GM12878 (cell line): ENCODE data around the gene TBC1D22B. TPM values are rescaled to one million over a fixed set of nuclear protein-coding genes. Genes with fewer than 3 reads are reported as not detected.

ENCODE experiments used
- ATAC-seq: fragments of 200-7000 bp; cut with Tn5 transposase; 3 replicates; pipeline ENCODE4 v1.9.1; 2020; ENCODE audit warnings: mild to moderate bottlenecking, moderate library complexity
- BruUV-seq: library from RNA; stranded (reverse); fragments of 400-500 nt; replicated peaks from 2 replicates; lab custom pipeline; 2021; lab: Mats Ljungman, UMichigan
- CTCF ChIA-PET: fragments of 300-600 bp; sonication (Branson Sonifier 250); formaldehyde crosslinking; extraction: SDS; loops from one replicate; lab custom pipeline; 2021; ENCODE audit warnings: inconsistent platforms; lab: Yijun Ruan, JAX
- POLR2A ChIA-PET: fragments of 350-600 bp; formaldehyde crosslinking; extraction: SDS; loops from one replicate; lab custom pipeline; 2021; ENCODE audit warnings: inconsistent platforms; lab: Charles Lee
- RAD21 ChIA-PET: fragments of 300-600 bp; sonication (Branson Sonifier 250); formaldehyde crosslinking; loops from one replicate; lab custom pipeline; 2023; ENCODE audit warnings: antibody characterized with exemption; ENCODE audit not compliant: unreplicated experiment; lab: Charles Lee
- SMC1A ChIA-PET: fragments of 300-600 bp; sonication (Branson Sonifier 250); formaldehyde crosslinking; loops from one replicate; lab custom pipeline; 2023; ENCODE audit not compliant: unreplicated experiment, uncharacterized antibody; lab: Charles Lee
- DNase-seq: peaks from one replicate; pipeline ENCODE4 v3.0.0-alpha.2; 2011; ENCODE audit warnings: low read depth, low spot score
- FAIRE-seq: peaks from 3 replicates; lab custom pipeline; 2011; peaks lifted over from hg19 to GRCh38; lab: Jason Lieb, UNC
- H2AFZ ChIP-seq: 2 replicates; pipeline ENCODE4 v1.6.0; 2011; ENCODE audit warnings: low read depth, low read length, control low read depth; ENCODE audit not compliant: control insufficient read depth
- H3K27ac ChIP-seq: 2 replicates; pipeline ENCODE4 v1.5.1; 2011; ENCODE audit warnings: control low read depth; ENCODE audit not compliant: control insufficient read depth, insufficient read depth
- H3K27me3 ChIP-seq, 2 experiments: replicated peaks in 1 of 2; 2 replicates each; pipeline versions ENCODE4 v1.6.0 to v1.6.1; 2011; ENCODE audit warnings: low read length in 1 of 2; ENCODE audit not compliant: control insufficient read depth in 2 of 2, insufficient read depth in 2 of 2
- H3K36me3 ChIP-seq, 2 experiments: 2 replicates each; pipeline ENCODE4 v1.5.1; 2011; ENCODE audit warnings: low read length in 1 of 2; ENCODE audit not compliant: control insufficient read depth in 2 of 2, insufficient read depth in 2 of 2
- H3K4me1 ChIP-seq: 2 replicates; pipeline ENCODE4 v1.6.1; 2011; ENCODE audit warnings: mild to moderate bottlenecking, low read length, moderate library complexity, mixed read lengths; ENCODE audit not compliant: control insufficient read depth, insufficient read depth
- H3K4me2 ChIP-seq: 2 replicates; pipeline ENCODE4 v1.6.0; 2011; ENCODE audit warnings: control low read depth; ENCODE audit not compliant: control insufficient read depth, insufficient read depth
- H3K4me3 ChIP-seq: fragments of 200-600 bp; sonication (generic); 2 replicates; pipeline ENCODE4 v1.5.1; 2016
- H3K79me2 ChIP-seq: 2 replicates; pipeline ENCODE4 v1.6.0; 2011; ENCODE audit warnings: low read length; ENCODE audit not compliant: control insufficient read depth, insufficient read depth
- H3K9ac ChIP-seq: 2 replicates; pipeline ENCODE4 v1.8.0; 2011; ENCODE audit warnings: low read length, control low read depth, mixed read lengths; ENCODE audit not compliant: control insufficient read depth, insufficient read depth
- H3K9me3 ChIP-seq: replicated peaks from 3 replicates; pipeline ENCODE4 v1.5.1; 2011; ENCODE audit warnings: mild to moderate bottlenecking, low read length; ENCODE audit not compliant: control insufficient read depth, insufficient read depth
- H4K20me1 ChIP-seq: 2 replicates; pipeline ENCODE4 v1.6.0; 2011; ENCODE audit not compliant: control insufficient read depth, insufficient read depth
- HDGF ChIP-seq: fragments of 450-650 bp; IDR thresholded peaks from 2 replicates; pipeline ENCODE4 v1.6.1; 2016; ENCODE audit warnings: antibody characterized with exemption
- IKZF1 ChIP-seq: fragments of 450-650 bp; conservative IDR thresholded peaks from 2 replicates; pipeline ENCODE4 v1.6.1; 2017; ENCODE audit warnings: antibody characterized with exemption, mild to moderate bottlenecking
- IKZF2 ChIP-seq, 2 experiments: fragments of 450-650 bp; IDR thresholded peaks; 2 replicates each; pipeline ENCODE4 v1.6.1; 2017; ENCODE audit warnings: mild to moderate bottlenecking in 2 of 2, moderate library complexity in 2 of 2
- JUND ChIP-seq: IDR thresholded peaks from 2 replicates; pipeline ENCODE4 v1.6.1; 2012; ENCODE audit warnings: low read depth, mild to moderate bottlenecking, low read length, improper control_type of control experiment, moderate library complexity
- POLR2AphosphoS2 ChIP-seq: IDR thresholded peaks from 2 replicates; pipeline ENCODE4 v1.6.1; 2011; ENCODE audit warnings: low read depth, mild to moderate bottlenecking, low read length, improper control_type of control experiment, moderate library complexity
- WGBS: methylation state at CpG from one replicate; pipeline ENCODE4 v1.1.6; 2016; ENCODE audit warnings: low lambda C conversion rate; ENCODE audit not compliant: insufficient replicate concordance, insufficient coverage; ENCODE audit errors: missing lambda C conversion rate; 5-methylcytosine and 5-hydroxymethylcytosine counted together
- in situ Hi-C: fragments of 300-500 bp; cut with MboI; formaldehyde crosslinking; loops from 9 replicates; pipeline ENCODE4 v1.14.3; 2018; ENCODE audit warnings: mixed read lengths
- intact Hi-C: fragments of 100-400 bp; cut with micrococcal nuclease; formaldehyde crosslinking; loops from one replicate; pipeline ENCODE4 v1.14.2; 2022; ENCODE audit not compliant: unreplicated experiment
- polyA plus RNA-seq, 11 experiments: library from polyadenylated mRNA; depleted of rRNA in 4 of 11; unstranded in 6 of 11; stranded (reverse) in 5 of 11; fragments of >200 nt; fragmentation: Nextera tagmentation in 4 of 11; fragmentation: Illumina TruSeq in 1 of 11; extraction: Ambion mirVana in 4 of 11; extraction: Trizol in 1 of 11; gene quantifications; 1 replicate in 1 of 11; 2 replicates in 10 of 11; pipeline versions ENCODE4 v1.2.1 to v1.2.3, GENCODE V29; 2011 to 2016; ENCODE audit warnings: inconsistent platforms in 2 of 11, missing spikeins in 2 of 11, low read depth in 1 of 11
- total RNA-seq, 4 experiments: library from RNA; depleted of rRNA in 3 of 4; stranded (reverse); fragments of >200 nt in 3 of 4; fragmentation: Illumina TruSeq in 1 of 4; extraction: Trizol in 1 of 4; gene quantifications; 2 replicates each; pipeline versions ENCODE4 v1.2.1 to v1.2.3, GENCODE V29; 2013 to 2021
- TF ChIP-seq, protein P1 (sequence below): fragments of 150-350 bp; IDR thresholded peaks from 2 replicates; pipeline ENCODE4 v1.6.1; 2016; ENCODE audit warnings: low read depth, low read length

TBC1D22B gene
- total and polyA plus RNA-seq, 10 of the 15 experiments (the other 5 are each of a cell fraction or from before 2014, with no cell fraction given) = 3.4 to 18.7 (median 14.1) TPM

DNA sequence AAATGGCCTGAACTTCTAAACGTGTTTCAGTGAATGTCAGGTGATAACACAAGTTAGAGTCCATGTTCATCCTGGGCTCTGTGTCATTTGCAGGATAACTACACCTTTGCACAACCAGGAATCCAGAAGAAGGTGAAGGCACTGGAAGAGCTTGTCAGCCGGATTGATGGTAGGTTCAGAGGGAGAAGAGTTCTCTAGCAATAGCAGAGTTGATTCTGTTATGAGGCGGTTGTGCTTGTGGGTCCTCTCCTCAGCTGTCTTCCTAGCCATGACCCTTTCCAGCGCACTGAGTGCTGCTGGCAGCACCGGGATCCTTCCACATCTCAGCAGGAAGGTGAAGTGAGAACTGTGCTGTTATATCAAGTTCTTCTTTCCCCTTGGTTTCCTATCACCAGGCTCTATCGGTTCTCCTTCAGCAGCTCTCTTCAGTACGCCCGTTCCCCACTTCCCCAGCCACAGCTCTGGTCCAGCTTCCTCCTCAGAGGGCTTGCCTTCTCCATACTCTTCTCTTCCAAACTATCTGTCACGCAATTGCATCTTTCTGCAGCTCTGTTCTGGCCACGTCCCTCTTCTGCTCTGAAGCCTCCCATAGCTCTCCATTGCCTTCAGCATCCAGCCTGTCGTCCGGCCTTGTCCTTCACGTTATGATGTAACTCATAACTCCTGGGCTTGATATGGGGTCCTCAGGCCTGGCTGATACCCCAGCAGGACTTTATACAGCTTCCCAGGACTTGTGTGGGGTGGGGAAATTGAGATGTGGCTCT is 56.3 kb downstream of the TBC1D22B start:
- Histone ChIP-seq H3K4me1 (peaks cover 19% of the 10 kb centered on the region), H3K9ac (no peak overlapping the region), H3K36me3 (peaks cover 6 to 24% of the 10 kb centered on the region in 2 experiments), H3K27me3 (no peaks in the 10 kb centered on the region), H3K27ac (no peak overlapping the region), H3K9me3 (no peaks in the 10 kb centered on the region), H3K4me3 (no peak overlapping the region), H4K20me1 (no peaks in the 10 kb centered on the region), H3K4me2 (no peak overlapping the region), H3K79me2 (no peaks in the 10 kb centered on the region), H2AFZ (no peak overlapping the region)
- no peak for FAIRE-seq
- RAD21 ChIA-PET = interaction anchor here (0.7 to 2.2 kb wide), 9 partner anchors 8 to 296 kb away, joined by 3 to 12 read pairs (median 5); partner anchors contain the start of genes TBC1D22B and TMEM217
- SMC1A ChIA-PET = interaction anchor here (0.8 to 3.8 kb wide), 15 partner anchors 7 to 142 kb away, joined by 3 to 25 read pairs (median 4); no protein-coding TSS in a partner anchor
- intact Hi-C loops (no loop called here), in situ Hi-C loops (no loop called here)
- no peak for DNase-seq
- CTCF ChIA-PET = interaction anchor here (0.7 to 8.8 kb wide), 28 partner anchors 9 to 548 kb away, joined by 3 to 112 read pairs (median 4); partner anchors contain the start of genes TBC1D22B and TMEM217
- ATAC-seq = no peak
- POLR2A ChIA-PET = interaction anchor here (0.6 kb wide), 1 partner anchor 39 kb away, joined by 5 read pairs; no protein-coding TSS in a partner anchor
- no TSS peak for BruUV-seq
- WGBS = 93% methylated on average over 13 of the region's 13 CpGs
- TF ChIP-seq, protein P1, sequence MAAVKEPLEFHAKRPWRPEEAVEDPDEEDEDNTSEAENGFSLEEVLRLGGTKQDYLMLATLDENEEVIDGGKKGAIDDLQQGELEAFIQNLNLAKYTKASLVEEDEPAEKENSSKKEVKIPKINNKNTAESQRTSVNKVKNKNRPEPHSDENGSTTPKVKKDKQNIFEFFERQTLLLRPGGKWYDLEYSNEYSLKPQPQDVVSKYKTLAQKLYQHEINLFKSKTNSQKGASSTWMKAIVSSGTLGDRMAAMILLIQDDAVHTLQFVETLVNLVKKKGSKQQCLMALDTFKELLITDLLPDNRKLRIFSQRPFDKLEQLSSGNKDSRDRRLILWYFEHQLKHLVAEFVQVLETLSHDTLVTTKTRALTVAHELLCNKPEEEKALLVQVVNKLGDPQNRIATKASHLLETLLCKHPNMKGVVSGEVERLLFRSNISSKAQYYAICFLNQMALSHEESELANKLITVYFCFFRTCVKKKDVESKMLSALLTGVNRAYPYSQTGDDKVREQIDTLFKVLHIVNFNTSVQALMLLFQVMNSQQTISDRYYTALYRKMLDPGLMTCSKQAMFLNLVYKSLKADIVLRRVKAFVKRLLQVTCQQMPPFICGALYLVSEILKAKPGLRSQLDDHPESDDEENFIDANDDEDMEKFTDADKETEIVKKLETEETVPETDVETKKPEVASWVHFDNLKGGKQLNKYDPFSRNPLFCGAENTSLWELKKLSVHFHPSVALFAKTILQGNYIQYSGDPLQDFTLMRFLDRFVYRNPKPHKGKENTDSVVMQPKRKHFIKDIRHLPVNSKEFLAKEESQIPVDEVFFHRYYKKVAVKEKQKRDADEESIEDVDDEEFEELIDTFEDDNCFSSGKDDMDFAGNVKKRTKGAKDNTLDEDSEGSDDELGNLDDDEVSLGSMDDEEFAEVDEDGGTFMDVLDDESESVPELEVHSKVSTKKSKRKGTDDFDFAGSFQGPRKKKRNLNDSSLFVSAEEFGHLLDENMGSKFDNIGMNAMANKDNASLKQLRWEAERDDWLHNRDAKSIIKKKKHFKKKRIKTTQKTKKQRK = no peak
- TF ChIP-seq IKZF1 = no peak
- no peak for TF ChIP-seq JUND
- no peak for TF ChIP-seq IKZF2 (IDR thresholded peaks at IDR 0.05)
- TF ChIP-seq POLR2AphosphoS2 = no peak
- no peak for TF ChIP-seq HDGF
